OCI-LY7 (cell line): ENCODE results near the gene NLRP3.

Experiments
- EZH2phosphoT487 ChIP-seq: fragments of 200-600 bp; sonication (generic); IDR thresholded peaks from 2 replicates; pipeline ENCODE4 v1.6.1; 2018; ENCODE audit warnings: low read depth, borderline replicate concordance, mild to moderate bottlenecking, mixed run types, antibody characterized with exemption, low read length, moderate library complexity, mixed read lengths
- TF ChIP-seq, protein P1 (sequence below): fragments of 200-600 bp; sonication (generic); conservative IDR thresholded peaks from 2 replicates; pipeline ENCODE4 v1.5.1; 2014; ENCODE audit warnings: mild to moderate bottlenecking, antibody characterized with exemption, low read length, moderate library complexity, mixed read lengths

DNA sequence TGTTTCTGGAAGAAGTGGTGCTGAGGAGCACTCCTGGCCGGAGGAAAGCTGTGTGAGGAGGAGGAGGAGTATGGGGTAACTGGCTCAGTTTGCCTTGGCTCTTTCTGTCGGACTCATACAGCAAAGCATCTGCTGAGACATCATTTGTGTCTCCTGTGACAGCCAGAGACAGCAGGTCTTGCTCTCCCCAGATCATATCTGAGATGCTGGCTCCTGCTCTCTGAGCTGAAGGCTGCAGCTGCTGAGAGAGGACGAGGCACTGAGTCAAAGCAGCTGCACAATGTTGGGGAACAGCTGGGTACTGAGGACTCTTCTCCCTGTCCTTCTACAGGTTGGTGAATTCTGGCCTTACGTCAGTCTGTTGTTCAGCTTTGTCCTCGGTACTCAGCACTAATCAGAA, 27.7 kb downstream of the NLRP3 start:
- TF ChIP-seq, protein P1, sequence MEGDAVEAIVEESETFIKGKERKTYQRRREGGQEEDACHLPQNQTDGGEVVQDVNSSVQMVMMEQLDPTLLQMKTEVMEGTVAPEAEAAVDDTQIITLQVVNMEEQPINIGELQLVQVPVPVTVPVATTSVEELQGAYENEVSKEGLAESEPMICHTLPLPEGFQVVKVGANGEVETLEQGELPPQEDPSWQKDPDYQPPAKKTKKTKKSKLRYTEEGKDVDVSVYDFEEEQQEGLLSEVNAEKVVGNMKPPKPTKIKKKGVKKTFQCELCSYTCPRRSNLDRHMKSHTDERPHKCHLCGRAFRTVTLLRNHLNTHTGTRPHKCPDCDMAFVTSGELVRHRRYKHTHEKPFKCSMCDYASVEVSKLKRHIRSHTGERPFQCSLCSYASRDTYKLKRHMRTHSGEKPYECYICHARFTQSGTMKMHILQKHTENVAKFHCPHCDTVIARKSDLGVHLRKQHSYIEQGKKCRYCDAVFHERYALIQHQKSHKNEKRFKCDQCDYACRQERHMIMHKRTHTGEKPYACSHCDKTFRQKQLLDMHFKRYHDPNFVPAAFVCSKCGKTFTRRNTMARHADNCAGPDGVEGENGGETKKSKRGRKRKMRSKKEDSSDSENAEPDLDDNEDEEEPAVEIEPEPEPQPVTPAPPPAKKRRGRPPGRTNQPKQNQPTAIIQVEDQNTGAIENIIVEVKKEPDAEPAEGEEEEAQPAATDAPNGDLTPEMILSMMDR = no peak
- TF ChIP-seq EZH2phosphoT487 = no peak
